Measurements from ENCODE around the gene SEL1L2.

DNA sequence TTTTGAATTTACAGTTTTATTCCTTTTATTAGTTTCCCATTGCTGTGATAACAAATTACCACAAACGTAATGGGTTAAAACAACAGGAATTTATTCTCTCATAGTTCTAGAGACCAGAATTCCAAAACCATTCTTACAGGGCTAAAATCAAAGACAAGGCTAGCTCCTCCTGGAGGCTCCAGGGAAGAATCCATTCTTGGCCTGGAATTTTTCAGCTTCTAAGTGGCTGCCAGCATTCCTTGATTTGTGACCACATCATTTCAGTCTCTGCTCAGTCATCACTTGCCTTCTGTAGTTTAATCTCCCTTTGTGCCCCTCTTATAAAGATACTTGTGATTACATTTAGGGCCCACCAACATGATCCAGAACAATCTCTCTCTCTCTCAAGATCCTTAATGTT, 897 bp upstream of the SEL1L2 start:
- TF ChIP-seq, protein P1, sequence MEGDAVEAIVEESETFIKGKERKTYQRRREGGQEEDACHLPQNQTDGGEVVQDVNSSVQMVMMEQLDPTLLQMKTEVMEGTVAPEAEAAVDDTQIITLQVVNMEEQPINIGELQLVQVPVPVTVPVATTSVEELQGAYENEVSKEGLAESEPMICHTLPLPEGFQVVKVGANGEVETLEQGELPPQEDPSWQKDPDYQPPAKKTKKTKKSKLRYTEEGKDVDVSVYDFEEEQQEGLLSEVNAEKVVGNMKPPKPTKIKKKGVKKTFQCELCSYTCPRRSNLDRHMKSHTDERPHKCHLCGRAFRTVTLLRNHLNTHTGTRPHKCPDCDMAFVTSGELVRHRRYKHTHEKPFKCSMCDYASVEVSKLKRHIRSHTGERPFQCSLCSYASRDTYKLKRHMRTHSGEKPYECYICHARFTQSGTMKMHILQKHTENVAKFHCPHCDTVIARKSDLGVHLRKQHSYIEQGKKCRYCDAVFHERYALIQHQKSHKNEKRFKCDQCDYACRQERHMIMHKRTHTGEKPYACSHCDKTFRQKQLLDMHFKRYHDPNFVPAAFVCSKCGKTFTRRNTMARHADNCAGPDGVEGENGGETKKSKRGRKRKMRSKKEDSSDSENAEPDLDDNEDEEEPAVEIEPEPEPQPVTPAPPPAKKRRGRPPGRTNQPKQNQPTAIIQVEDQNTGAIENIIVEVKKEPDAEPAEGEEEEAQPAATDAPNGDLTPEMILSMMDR (IDR thresholded peaks at IDR 0.05) = no peak
- TF ChIP-seq POLR2A (IDR thresholded peaks at IDR 0.05) = no peak

Data from esophagus squamous epithelium (tissue), 4 donors.